WERI-Rb-1 (cell line): Measurements from ENCODE around the gene HSD17B7.

Experiments used
- DNase-seq: peaks from one replicate; pipeline ENCODE4 v3.0.0-alpha.2; 2020
- H3K27ac ChIP-seq: fragments of 250-450 bp; sonication (Bioruptor Pico); 2 replicates; pipeline ENCODE4 v1.5.1; 2020; ENCODE audit warnings: mild to moderate bottlenecking, moderate library complexity
- H3K27me3 ChIP-seq: fragments of 250-450 bp; sonication (Bioruptor Pico); 2 replicates; pipeline ENCODE4 v1.5.1; 2021; ENCODE audit warnings: mild to moderate bottlenecking, low read depth, moderate library complexity; ENCODE audit not compliant: insufficient read depth, severe bottlenecking
- H3K36me3 ChIP-seq: fragments of 250-450 bp; sonication (Bioruptor Pico); 2 replicates; pipeline ENCODE4 v1.5.1; 2020; ENCODE audit warnings: mild to moderate bottlenecking, moderate library complexity
- H3K4me3 ChIP-seq: 2 replicates; pipeline ENCODE4 v1.5.1; 2011; ENCODE audit warnings: low read depth, mild to moderate bottlenecking, control low read depth, low read length
- H3K9me3 ChIP-seq: fragments of 250-450 bp; sonication (Bioruptor Pico); 2 replicates; pipeline ENCODE4 v1.5.1; 2021; ENCODE audit warnings: mild to moderate bottlenecking, moderate library complexity; ENCODE audit not compliant: severe bottlenecking
- TF ChIP-seq, protein P1 (sequence below): IDR thresholded peaks from 2 replicates; pipeline ENCODE4 v1.5.1; 2011; ENCODE audit warnings: low read depth, mild to moderate bottlenecking, control low read depth, inconsistent platforms, low read length

HSD17B7 gene

DNA sequence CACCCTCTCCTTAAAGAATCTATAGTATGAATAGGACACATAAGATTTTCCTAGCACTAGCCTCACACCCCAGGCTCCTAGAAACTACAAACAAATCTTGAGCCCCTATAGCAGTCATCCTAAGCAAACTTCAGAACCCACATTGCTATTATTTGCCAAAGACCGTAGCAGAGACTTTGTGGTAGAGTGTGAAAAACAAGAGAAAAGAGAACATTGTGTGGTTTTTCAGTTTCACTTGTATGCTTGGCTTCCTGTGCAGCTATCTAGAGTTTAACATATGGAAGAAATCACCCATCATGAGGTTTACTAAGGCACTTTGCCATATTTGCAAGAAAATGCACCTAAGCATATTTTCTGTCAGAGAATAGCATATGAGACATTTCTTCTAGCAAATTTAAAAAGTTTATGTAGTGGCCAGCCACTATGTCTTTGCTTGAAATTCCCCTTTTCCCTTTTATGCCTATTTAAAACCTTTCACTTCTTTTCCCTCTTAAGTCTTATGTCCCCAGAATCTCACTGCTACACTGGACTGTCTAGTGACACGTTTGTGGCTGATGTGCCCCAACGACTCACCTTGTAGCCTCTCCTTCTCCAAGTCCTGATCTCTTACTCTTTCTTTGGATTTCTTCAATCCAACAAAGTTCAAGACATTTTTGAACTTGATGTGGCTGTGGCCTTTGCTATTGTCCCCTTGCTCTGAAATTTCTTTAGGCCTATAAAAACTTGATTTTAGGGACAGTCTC lies 44.8 kb downstream of the HSD17B7 start:
- TF ChIP-seq, protein P1, sequence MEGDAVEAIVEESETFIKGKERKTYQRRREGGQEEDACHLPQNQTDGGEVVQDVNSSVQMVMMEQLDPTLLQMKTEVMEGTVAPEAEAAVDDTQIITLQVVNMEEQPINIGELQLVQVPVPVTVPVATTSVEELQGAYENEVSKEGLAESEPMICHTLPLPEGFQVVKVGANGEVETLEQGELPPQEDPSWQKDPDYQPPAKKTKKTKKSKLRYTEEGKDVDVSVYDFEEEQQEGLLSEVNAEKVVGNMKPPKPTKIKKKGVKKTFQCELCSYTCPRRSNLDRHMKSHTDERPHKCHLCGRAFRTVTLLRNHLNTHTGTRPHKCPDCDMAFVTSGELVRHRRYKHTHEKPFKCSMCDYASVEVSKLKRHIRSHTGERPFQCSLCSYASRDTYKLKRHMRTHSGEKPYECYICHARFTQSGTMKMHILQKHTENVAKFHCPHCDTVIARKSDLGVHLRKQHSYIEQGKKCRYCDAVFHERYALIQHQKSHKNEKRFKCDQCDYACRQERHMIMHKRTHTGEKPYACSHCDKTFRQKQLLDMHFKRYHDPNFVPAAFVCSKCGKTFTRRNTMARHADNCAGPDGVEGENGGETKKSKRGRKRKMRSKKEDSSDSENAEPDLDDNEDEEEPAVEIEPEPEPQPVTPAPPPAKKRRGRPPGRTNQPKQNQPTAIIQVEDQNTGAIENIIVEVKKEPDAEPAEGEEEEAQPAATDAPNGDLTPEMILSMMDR: no peak
- H3K4me3 ChIP-seq: no peak overlapping the region
- H3K36me3 ChIP-seq: no peaks in the 10 kb centered on the region
- peaks cover 7% of the 10 kb centered on the region for H3K9me3 ChIP-seq
- H3K27me3 ChIP-seq: no peaks in the 10 kb centered on the region
- H3K27ac ChIP-seq: no peak overlapping the region
- no peak for DNase-seq

DNA sequence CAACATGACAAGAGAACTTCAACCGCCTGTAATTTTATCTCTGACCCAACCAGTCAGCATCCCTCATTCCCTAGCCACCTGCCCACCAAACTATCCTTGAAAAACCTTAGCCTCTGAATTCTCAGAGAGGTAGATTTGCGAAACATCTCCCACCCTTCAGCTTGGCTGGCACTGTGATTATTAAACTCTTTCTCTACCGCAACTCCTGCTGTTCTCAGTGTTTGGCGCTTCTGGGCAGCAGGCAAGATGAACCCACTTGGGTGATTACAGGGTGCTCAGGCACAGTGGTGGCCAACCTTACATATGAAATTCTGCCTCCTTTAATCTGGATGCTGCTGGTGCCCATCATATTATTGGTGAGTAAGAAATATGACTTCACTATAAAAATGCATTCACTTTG lies 48.4 kb downstream of the HSD17B7 start:
- H3K27me3 ChIP-seq: no peaks in the 10 kb centered on the region
- TF ChIP-seq, protein P1: no peak
- DNase-seq: no peak
- peaks cover 7% of the 10 kb centered on the region for H3K9me3 ChIP-seq
- H3K36me3 ChIP-seq: no peaks in the 10 kb centered on the region
- no peak overlapping the region for H3K4me3 ChIP-seq
- no peak overlapping the region for H3K27ac ChIP-seq

DNA sequence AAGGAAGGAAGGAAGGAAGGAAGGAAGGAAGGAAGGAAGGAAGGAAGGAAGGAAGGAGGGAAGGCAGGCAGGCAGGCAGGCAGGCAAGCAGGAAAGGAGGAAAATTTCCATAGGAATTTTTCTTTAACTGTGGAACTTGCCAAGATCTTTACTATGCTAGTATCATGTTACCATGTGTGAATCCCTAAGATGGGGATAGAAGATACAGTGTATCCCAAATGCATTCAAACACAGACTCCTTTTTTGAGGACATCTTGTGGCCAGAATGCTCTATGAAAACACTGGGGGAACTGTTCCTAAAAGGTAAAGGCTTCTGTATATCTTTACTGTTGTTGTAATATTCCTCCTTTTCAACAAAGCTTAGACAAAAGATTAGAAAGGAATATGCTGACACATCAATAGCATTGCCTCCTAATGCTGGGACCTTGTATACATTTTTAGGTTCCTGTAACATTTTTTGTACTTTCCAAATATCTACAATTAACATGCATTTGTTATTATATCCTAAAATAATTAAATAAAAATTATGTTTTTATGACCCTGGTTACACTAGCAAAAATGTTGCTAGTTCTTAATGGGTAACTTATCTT lies 49.8 kb downstream of the HSD17B7 start:
- no peak for DNase-seq
- H3K36me3 ChIP-seq: no peaks in the 10 kb centered on the region
- TF ChIP-seq, protein P1: no peak
- peaks cover 7% of the 10 kb centered on the region for H3K9me3 ChIP-seq
- no peaks in the 10 kb centered on the region for H3K27me3 ChIP-seq
- H3K4me3 ChIP-seq: no peak overlapping the region
- no peak overlapping the region for H3K27ac ChIP-seq

DNA sequence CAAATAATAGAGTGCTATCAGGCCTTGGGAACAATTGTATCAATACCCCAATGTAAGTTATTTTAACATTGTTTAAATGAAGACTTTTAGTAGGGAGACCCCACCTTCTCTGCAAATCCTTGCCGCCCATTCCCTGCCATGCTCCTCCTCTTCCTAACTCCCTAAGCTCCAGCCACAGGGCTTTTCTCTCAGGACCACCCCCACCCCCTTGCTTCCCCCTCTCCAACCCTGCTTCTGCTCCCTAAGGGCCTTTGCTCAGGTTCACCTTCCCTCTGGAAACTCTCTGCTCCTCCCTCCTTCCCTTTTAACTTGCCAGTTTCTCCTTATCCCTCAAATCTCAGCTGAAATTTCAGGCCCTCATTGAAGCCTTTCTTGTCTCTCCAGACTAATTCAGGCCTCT lies 53.7 kb downstream of the HSD17B7 start:
- DNase-seq: no peak
- Histone ChIP-seq H3K27me3 (no peaks in the 10 kb centered on the region), H3K4me3 (no peak overlapping the region), H3K27ac (no peak overlapping the region), H3K9me3 (no peaks in the 10 kb centered on the region), H3K36me3 (no peaks in the 10 kb centered on the region)
- TF ChIP-seq, protein P1: no peak

DNA sequence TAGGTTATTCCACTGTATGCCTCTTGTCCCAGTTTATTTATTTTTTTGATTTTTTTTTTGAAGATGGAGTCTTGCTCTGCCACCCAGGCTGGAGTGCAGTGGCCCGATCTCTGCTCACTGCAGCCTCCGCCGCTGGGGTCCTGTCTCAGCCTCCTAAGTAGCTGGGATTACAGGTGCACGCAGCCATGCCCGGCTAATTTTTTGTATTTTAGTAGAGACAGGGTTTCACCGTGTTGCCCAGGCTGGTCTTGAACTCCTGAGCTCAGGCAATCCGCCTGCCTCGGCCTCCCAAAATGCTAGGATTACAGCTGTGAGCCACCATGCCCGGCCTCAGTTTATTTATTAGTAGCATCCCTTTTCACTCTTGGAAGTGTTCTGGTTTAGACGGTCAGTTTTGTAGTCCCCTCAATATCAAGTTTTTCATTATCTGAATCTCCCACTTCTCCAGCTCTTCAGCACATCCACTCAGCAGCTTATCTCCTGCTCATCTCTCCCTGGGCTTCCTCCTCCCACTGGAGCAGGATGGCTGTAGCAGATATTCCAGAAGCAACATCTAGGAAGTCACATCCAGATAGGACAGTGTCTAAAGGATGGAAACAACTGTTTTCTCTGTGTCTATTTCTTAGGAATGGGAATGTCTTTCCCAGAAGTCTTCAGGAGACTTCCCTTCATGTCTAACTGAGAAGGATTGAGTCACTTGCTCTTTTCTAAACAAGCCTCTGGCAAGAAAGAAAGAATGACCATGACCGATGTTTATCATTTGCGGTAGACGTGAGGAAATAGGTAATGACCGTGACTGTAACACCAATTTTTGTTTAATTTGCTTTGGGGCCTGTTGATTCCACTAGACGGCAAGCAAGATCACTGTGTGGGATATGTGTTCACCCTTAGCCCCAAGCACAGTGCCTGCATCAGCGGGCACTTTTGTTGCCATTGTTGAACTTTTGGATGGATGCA lies 56.0 kb downstream of the HSD17B7 start:
- Histone ChIP-seq H3K9me3 (no peaks in the 10 kb centered on the region), H3K27me3 (no peaks in the 10 kb centered on the region), H3K36me3 (no peaks in the 10 kb centered on the region), H3K4me3 (no peak overlapping the region), H3K27ac (no peak overlapping the region)
- TF ChIP-seq, protein P1: no peak
- no peak for DNase-seq
